HEK293T (cell line): ENCODE measurements around the gene RFC2.

Experiments
- BHLHE40 ChIP-seq: fragments of 450-650 bp; IDR thresholded peaks from 2 replicates; pipeline ENCODE4 v1.6.1; 2016; ENCODE audit warnings: mild to moderate bottlenecking, moderate library complexity, borderline replicate concordance
- CTBP1 ChIP-seq: fragments of 450-650 bp; IDR thresholded peaks from 2 replicates; pipeline ENCODE4 v1.6.1; 2016; ENCODE audit warnings: borderline replicate concordance
- FOXK2 ChIP-seq: fragments of 450-650 bp; IDR thresholded peaks from 2 replicates; pipeline ENCODE4 v1.6.1; 2016; ENCODE audit warnings: mild to moderate bottlenecking
- L3MBTL2 ChIP-seq: fragments of 450-650 bp; conservative IDR thresholded peaks from 2 replicates; pipeline ENCODE4 v1.6.1; 2016; ENCODE audit warnings: mild to moderate bottlenecking
- NFRKB ChIP-seq: fragments of 450-650 bp; IDR thresholded peaks from 2 replicates; pipeline ENCODE4 v1.6.1; 2016; ENCODE audit warnings: mild to moderate bottlenecking, moderate library complexity
- SP1 ChIP-seq: fragments of 450-650 bp; IDR thresholded peaks from 2 replicates; pipeline ENCODE4 v1.6.1; 2017
- TARDBP ChIP-seq: fragments of 450-650 bp; IDR thresholded peaks from 2 replicates; pipeline ENCODE4 v1.6.1; 2016
- TF ChIP-seq, protein P1 (sequence below): fragments of 450-650 bp; IDR thresholded peaks from 2 replicates; pipeline ENCODE4 v1.6.1; 2016

GRCh38 chr7:74226633-74227032, 27.6 kb downstream of the RFC2 start:
- TF ChIP-seq NFRKB (no peak), SP1 (no peak), BHLHE40 (no peak), L3MBTL2 (no peak), FOXK2 (no peak), TARDBP (no peak), CTBP1 (no peak)
- TF ChIP-seq, protein P1, sequence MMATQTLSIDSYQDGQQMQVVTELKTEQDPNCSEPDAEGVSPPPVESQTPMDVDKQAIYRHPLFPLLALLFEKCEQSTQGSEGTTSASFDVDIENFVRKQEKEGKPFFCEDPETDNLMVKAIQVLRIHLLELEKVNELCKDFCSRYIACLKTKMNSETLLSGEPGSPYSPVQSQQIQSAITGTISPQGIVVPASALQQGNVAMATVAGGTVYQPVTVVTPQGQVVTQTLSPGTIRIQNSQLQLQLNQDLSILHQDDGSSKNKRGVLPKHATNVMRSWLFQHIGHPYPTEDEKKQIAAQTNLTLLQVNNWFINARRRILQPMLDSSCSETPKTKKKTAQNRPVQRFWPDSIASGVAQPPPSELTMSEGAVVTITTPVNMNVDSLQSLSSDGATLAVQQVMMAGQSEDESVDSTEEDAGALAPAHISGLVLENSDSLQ, result no peak
